Keratinocyte (primary cell): ENCODE data around the gene ARHGAP22. TPM values are rescaled to one million over a fixed set of nuclear protein-coding genes. Genes with fewer than 3 reads are reported as not detected.

Experiments used
- DNase-seq: peaks from one replicate; pipeline ENCODE4 v3.0.0-alpha.2; 2011; ENCODE audit warnings: low read depth, missing footprints, low spot score
- FAIRE-seq: peaks from 2 replicates; lab custom pipeline; 2011; peaks lifted over from hg19 to GRCh38; lab: Jason Lieb, UNC
- H2AFZ ChIP-seq: 2 replicates; pipeline ENCODE4 v1.6.0; 2012; ENCODE audit warnings: low read length, control low read depth, inconsistent platforms; ENCODE audit not compliant: control insufficient read depth
- H3K27ac ChIP-seq: 2 replicates; pipeline ENCODE4 v1.5.1; 2011; ENCODE audit warnings: low read length; ENCODE audit not compliant: control insufficient read depth, insufficient read depth
- H3K27me3 ChIP-seq: 3 replicates; pipeline ENCODE4 v1.6.0; 2011; ENCODE audit warnings: low read length; ENCODE audit not compliant: control insufficient read depth, insufficient read depth; ENCODE audit errors: extremely low read depth
- H3K36me3 ChIP-seq, 2 experiments: 2 replicates in 1 of 2; 3 replicates in 1 of 2; pipeline ENCODE4 v1.5.1; 2011; ENCODE audit warnings: low read length in 2 of 2, mild to moderate bottlenecking in 1 of 2; ENCODE audit not compliant: control insufficient read depth in 2 of 2, insufficient read depth in 2 of 2; ENCODE audit errors: extremely low read depth in 1 of 2
- H3K4me1 ChIP-seq: 3 replicates; pipeline ENCODE4 v1.5.1; 2011; ENCODE audit warnings: low read length; ENCODE audit not compliant: control insufficient read depth, insufficient read depth; ENCODE audit errors: extremely low read depth
- H3K4me2 ChIP-seq: 3 replicates; pipeline ENCODE4 v1.6.0; 2011; ENCODE audit warnings: low read depth, low read length; ENCODE audit not compliant: control insufficient read depth, insufficient read depth; ENCODE audit errors: extremely low read depth
- H3K4me3 ChIP-seq, 3 experiments: fragments of 200-600 bp in 1 of 3; sonication (generic) in 1 of 3; 2 replicates in 2 of 3; 3 replicates in 1 of 3; pipeline ENCODE4 v1.5.1; 2011 to 2016; ENCODE audit warnings: low read length in 3 of 3, mild to moderate bottlenecking in 3 of 3, control low read depth in 2 of 3, inconsistent platforms in 1 of 3, low read depth in 1 of 3, mixed read lengths in 1 of 3, mixed run types in 1 of 3, moderate library complexity in 1 of 3; ENCODE audit not compliant: control insufficient read depth in 2 of 3, insufficient read depth in 2 of 3; ENCODE audit errors: extremely low read depth in 1 of 3
- H3K79me2 ChIP-seq: 2 replicates; pipeline ENCODE4 v1.6.0; 2012; ENCODE audit warnings: low read length; ENCODE audit not compliant: control insufficient read depth, insufficient read depth
- H3K9ac ChIP-seq: 3 replicates; pipeline ENCODE4 v1.6.0; 2011; ENCODE audit warnings: low read length; ENCODE audit not compliant: control insufficient read depth, insufficient read depth; ENCODE audit errors: extremely low read depth
- H3K9me1 ChIP-seq: 3 replicates; pipeline ENCODE4 v1.6.0; 2011; ENCODE audit warnings: low read length; ENCODE audit not compliant: control insufficient read depth, insufficient read depth; ENCODE audit errors: extremely low read depth
- H3K9me3 ChIP-seq: 2 replicates; pipeline ENCODE4 v1.5.1; 2012; ENCODE audit warnings: low read depth, low read length; ENCODE audit not compliant: control insufficient read depth
- H4K20me1 ChIP-seq: 3 replicates; pipeline ENCODE4 v1.6.0; 2011; ENCODE audit warnings: low read length; ENCODE audit not compliant: control insufficient read depth, insufficient read depth; ENCODE audit errors: extremely low read depth
- CTCF ChIP-seq, 3 experiments: IDR thresholded peaks in 1 of 3; conservative IDR thresholded peaks in 1 of 3; optimal IDR thresholded peaks in 1 of 3; 2 replicates in 2 of 3; 3 replicates in 1 of 3; pipeline versions ENCODE3 to v1.5.1; 2011; ENCODE audit warnings: low read length in 3 of 3, mild to moderate bottlenecking in 3 of 3, moderate library complexity in 2 of 3, control low read depth in 1 of 3, inconsistent platforms in 1 of 3; ENCODE audit not compliant: insufficient read depth in 2 of 3; ENCODE audit errors: extremely low read depth in 1 of 3
- EZH2 ChIP-seq: IDR thresholded peaks from one replicate; pipeline ENCODE4 v1.6.1; 2012; ENCODE audit warnings: inconsistent platforms, mild to moderate bottlenecking, low read length, moderate library complexity
- dilution Hi-C: fragments of 300-500 bp; cut with MboI; formaldehyde crosslinking; loops from one replicate; pipeline ENCODE4 v1.7.0; 2020; ENCODE audit warnings: low sequenced_read_pairs; ENCODE audit not compliant: extremely low pct_ligation_motif_present
- polyA plus RNA-seq, 5 experiments: library from polyadenylated mRNA; depleted of rRNA in 3 of 5; stranded (reverse) in 3 of 5; stranded (forward) in 1 of 5; unstranded in 1 of 5; fragments of >200 nt; gene quantifications; 1 replicate in 1 of 5; 2 replicates in 3 of 5; 3 replicates in 1 of 5; pipeline versions ENCODE4 v1.2.1 to v1.2.3, GENCODE V29; 2011 to 2012; ENCODE audit warnings: missing spikeins in 2 of 5, low read depth in 1 of 5, low replicate concordance in 1 of 5

The ARHGAP22 gene
- polyA plus RNA-seq, 1 donor (not counting 4 experiments of a cell fraction or from before 2014, with no cell fraction given), result 4.9 TPM

GRCh38 chr10:48592346-48592745 is 12.5 kb downstream of the ARHGAP22 start:
- no peaks in the 10 kb centered on the region for H3K27me3 ChIP-seq
- H3K4me2 ChIP-seq, result no peak overlapping the region
- H3K4me1 ChIP-seq, result peaks cover 15% of the 10 kb centered on the region
- no peaks in the 10 kb centered on the region for H3K9me1 ChIP-seq
- no peak overlapping the region for H3K4me3 ChIP-seq
- H3K9me3 ChIP-seq, result no peaks in the 10 kb centered on the region
- no peak overlapping the region for H3K27ac ChIP-seq
- dilution Hi-C loops, result no loop called here
- no peak for FAIRE-seq
- H4K20me1 ChIP-seq, result no peaks in the 10 kb centered on the region
- no peaks in the 10 kb centered on the region for H3K36me3 ChIP-seq
- DNase-seq, result no peak
- no peaks in the 10 kb centered on the region for H3K79me2 ChIP-seq
- no peak overlapping the region for H3K9ac ChIP-seq
- TF ChIP-seq CTCF (optimal IDR thresholded peaks at IDR 0.05 in 1 of 3, IDR thresholded peaks at IDR 0.05 in 1 of 3, conservative IDR thresholded peaks at IDR 0.05 in 1 of 3; ENCODE audit: extremely low read depth in 1 of 3, insufficient read depth in 2 of 3, low read length in 3 of 3) (no peak), EZH2 (no peak)
- no peak overlapping the region for H2AFZ ChIP-seq

DNA sequence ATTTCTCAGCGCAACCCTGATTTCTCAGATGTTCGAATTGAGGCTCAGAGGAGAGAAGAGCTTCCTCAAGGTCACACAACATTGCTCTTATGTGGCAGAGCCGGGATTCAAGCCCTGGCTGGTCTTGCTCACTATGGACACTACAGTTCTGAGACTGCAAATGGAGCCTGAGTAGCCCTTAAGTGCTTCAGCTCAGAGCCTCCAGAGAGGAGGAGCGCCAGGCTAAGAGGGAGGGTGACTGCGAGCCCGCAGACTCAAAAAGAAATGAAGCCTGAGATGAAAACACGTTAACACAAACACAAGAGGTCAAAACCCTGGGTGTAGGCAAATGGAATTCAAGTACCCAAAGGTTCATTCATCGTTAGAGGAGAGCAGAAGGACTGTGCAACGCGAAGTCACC is 13.9 kb downstream of the ARHGAP22 start:
- no peak overlapping the region for H3K9ac ChIP-seq
- H3K9me1 ChIP-seq, result no peaks in the 10 kb centered on the region
- dilution Hi-C loops, result no loop called here
- no peak overlapping the region for H3K4me3 ChIP-seq
- FAIRE-seq (no peak), DNase-seq (no peak)
- no peak overlapping the region for H3K27ac ChIP-seq
- TF ChIP-seq CTCF (optimal IDR thresholded peaks at IDR 0.05 in 1 of 3, IDR thresholded peaks at IDR 0.05 in 1 of 3, conservative IDR thresholded peaks at IDR 0.05 in 1 of 3; ENCODE audit: extremely low read depth in 1 of 3, insufficient read depth in 2 of 3, low read length in 3 of 3), result no peak
- TF ChIP-seq EZH2, result no peak
- H3K4me2 ChIP-seq, result no peak overlapping the region
- H3K4me1 ChIP-seq, result peaks cover 15% of the 10 kb centered on the region
- no peaks in the 10 kb centered on the region for H3K9me3 ChIP-seq
- H3K36me3 ChIP-seq, result no peaks in the 10 kb centered on the region
- no peaks in the 10 kb centered on the region for H3K79me2 ChIP-seq
- no peaks in the 10 kb centered on the region for H4K20me1 ChIP-seq
- no peaks in the 10 kb centered on the region for H3K27me3 ChIP-seq
- no peak overlapping the region for H2AFZ ChIP-seq
